GM13977 (cell line): ENCODE data around the gene PLPPR5.

ENCODE experiments used
- DNase-seq: peaks from one replicate; pipeline ENCODE4 v3.0.0; 2012; ENCODE audit warnings: low spot score
- CTCF ChIP-seq: IDR thresholded peaks from 2 replicates; pipeline ENCODE4 v1.5.1; 2012; ENCODE audit warnings: mild to moderate bottlenecking, control low read depth; ENCODE audit not compliant: insufficient read depth; ENCODE audit errors: extremely low read depth, missing control alignments
- in situ Hi-C: fragments of 300-500 bp; cut with MboI; formaldehyde crosslinking; loops from one replicate; pipeline ENCODE4 v1.12.0; 2022; ENCODE audit warnings: low sequenced_read_pairs, low pct_unique_long_range_greater_than_20kb, mixed read lengths, inconsistent platforms; ENCODE audit not compliant: unreplicated experiment

The PLPPR5 gene

GRCh38 chr1:98975113-98975512 lies 29.5 kb downstream of the PLPPR5 start:
- DNase-seq: no peak
- no peak for TF ChIP-seq CTCF
- in situ Hi-C loops: no loop called here

DNA sequence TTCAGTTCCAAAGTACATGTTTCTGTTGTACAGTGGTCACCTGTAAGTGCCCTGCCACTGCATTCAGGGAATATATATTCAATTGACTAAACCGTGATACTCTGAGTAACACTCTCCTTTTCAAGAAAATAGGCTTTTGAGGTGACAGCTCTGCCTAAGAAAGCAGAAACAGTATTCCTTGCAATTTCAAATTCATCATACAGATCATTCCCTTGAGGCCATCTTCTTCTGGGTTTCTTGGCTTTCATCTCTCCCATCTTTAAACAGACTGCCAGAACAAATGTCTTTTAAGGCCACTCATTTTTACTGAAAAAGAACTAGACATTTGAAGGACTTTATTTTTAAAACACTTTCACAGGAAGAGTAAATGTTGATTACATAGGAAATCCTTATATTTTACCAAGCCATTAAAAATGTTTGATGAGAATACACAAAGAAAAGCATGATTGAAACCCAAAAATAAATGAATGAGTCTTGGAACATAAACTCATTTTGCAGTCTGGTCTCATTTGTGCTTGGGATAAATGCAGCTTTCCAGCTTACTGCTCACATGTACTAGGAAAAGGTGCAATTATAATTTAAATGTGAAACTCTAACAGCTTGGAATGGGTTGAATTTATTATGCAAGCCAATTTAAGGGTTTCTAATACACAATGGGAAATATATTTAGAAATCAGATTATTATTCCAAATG lies 34.7 kb downstream of the PLPPR5 start:
- no peak for TF ChIP-seq CTCF
- no peak for DNase-seq
- in situ Hi-C loops: no loop called here

DNA sequence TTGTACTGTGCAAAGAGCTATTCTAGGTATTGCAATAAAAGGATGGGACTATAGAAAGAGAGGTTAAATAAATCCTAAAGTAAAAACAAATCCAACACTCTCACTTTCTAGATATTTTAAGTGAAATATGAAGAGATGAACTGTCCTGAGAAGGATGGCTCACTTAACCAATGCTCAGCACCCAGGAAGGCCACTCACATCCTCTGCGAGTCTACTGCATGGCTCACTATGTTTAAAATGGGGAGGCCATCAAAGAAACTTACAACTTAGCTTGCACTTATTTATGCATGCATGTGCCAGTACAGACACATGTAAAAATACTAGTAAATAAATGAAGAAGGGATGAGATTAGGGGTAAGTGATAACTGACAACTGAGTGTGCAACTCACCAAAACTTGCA lies 37.5 kb downstream of the PLPPR5 start:
- TF ChIP-seq CTCF: no peak
- no peak for DNase-seq
- in situ Hi-C loops: no loop called here

- TF ChIP-seq CTCF: no peak
- no peak for DNase-seq
- in situ Hi-C loops: no loop called here
Observed at GRCh38 chr1:98965394-98965793, 39.3 kb downstream of the PLPPR5 start.

- DNase-seq: no peak
- in situ Hi-C loops: no loop called here
- TF ChIP-seq CTCF: no peak
Observed at GRCh38 chr1:98964198-98964597, 40.5 kb downstream of the PLPPR5 start.

GRCh38 chr1:98963064-98963758 lies 41.5 kb downstream of the PLPPR5 start:
- in situ Hi-C loops: no loop called here
- DNase-seq: no peak
- TF ChIP-seq CTCF: no peak
